ENCODE results near the gene CELF3.

Gene CELF3

DNA sequence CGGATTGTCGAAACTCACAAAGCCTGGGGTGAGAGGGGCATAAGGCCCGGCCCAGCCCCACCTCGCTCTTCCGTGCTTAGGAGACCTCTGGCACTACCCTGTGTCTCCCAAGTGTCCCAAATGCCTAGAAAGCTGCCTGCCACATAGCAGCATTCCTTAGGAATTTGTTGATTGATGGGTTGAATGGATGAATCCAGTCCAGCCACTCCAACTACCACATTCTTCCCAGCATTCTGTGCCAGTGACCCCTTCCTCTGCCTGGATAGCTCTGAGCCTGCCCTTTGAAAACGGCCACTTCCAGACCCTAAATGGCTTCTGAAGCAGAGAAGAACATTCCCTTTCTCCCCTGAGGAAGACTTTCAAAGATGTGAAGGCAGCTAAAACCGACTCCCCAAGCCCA is 11.5 kb downstream of the CELF3 start:
- Histone ChIP-seq H4K20me1 (ENCODE audit: insufficient read depth, low read length) (0 out of 2 replicates have a peak, but pooled peaks cover 8% of the 10 kb centered on the region), H3K27me3 (ENCODE audit: low read depth, low read length) (no peaks in the 10 kb centered on the region), H3K4me1 (ENCODE audit: low read length) (peaks cover 10% of the 10 kb centered on the region), H3K27ac (ENCODE audit: low read length) (no peak overlapping the region), H3K4me3 (ENCODE audit: low read length) (no peak overlapping the region), H2AFZ (ENCODE audit: low read depth, low read length) (no peak overlapping the region), H3K9me3 (ENCODE audit: insufficient read depth, low read length) (no peaks in the 10 kb centered on the region), H3K79me2 (ENCODE audit: low read length) (no peaks in the 10 kb centered on the region), H3K9ac (ENCODE audit: low read length) (no peak overlapping the region), H3K36me3 (replicated peaks; ENCODE audit: low read depth, low read length) (peaks cover 10% of the 10 kb centered on the region), H3K4me2 (ENCODE audit: low read length) (no peak overlapping the region)
- TF ChIP-seq, protein P1, sequence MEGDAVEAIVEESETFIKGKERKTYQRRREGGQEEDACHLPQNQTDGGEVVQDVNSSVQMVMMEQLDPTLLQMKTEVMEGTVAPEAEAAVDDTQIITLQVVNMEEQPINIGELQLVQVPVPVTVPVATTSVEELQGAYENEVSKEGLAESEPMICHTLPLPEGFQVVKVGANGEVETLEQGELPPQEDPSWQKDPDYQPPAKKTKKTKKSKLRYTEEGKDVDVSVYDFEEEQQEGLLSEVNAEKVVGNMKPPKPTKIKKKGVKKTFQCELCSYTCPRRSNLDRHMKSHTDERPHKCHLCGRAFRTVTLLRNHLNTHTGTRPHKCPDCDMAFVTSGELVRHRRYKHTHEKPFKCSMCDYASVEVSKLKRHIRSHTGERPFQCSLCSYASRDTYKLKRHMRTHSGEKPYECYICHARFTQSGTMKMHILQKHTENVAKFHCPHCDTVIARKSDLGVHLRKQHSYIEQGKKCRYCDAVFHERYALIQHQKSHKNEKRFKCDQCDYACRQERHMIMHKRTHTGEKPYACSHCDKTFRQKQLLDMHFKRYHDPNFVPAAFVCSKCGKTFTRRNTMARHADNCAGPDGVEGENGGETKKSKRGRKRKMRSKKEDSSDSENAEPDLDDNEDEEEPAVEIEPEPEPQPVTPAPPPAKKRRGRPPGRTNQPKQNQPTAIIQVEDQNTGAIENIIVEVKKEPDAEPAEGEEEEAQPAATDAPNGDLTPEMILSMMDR (IDR thresholded peaks at IDR 0.05; ENCODE audit: low read depth, low read length) = no peak
- TF ChIP-seq EZH2phosphoT487 (IDR thresholded peaks at IDR 0.05; ENCODE audit: low read depth) = no peak

DNA sequence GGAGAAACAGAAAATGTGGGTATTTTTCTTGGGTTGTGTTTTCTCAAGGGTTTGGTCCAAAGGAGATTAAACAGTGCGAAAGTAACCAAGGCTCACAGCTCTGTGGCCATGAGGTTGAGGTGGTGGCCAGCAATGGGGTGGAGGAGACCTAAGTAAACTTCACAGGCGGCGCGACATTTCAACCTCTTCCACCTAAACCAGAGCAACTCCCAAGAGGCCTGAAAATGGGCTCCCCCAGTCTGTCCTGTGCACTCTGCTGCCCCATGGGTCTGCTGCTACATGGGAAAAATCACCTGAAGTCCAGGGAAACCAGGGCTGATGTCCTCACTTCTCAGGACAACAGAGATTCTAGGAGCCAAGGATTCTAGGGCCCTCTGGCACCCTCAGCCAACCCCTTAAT is 12.4 kb downstream of the CELF3 start:
- no peak overlapping the region for H3K9ac ChIP-seq (ENCODE audit: low read length)
- TF ChIP-seq, protein P1 (IDR thresholded peaks at IDR 0.05; ENCODE audit: low read depth, low read length) = no peak
- TF ChIP-seq EZH2phosphoT487 (IDR thresholded peaks at IDR 0.05; ENCODE audit: low read depth) = no peak
- H3K4me1 ChIP-seq (ENCODE audit: low read length) = peaks cover 12% of the 10 kb centered on the region

DNA sequence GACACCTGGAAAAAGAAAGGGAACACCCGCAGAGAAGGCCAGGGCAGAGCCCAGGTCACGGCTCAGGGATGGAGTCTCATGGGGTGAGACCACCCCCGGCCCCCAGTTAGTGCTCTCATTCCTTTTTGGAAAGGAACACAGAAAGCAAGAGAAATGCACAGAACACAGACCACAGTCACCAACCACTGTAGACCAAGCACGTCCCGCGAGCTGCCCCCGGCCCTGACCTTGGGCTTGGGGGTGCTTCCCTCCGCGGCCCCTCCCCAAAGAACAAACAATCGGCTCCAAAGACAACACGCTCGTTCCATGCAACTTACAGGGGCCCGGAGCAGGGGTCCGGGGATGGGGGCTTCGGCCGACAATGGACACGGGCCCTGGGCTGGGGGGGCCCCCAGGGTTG is 12.8 kb downstream of the CELF3 start:
- H3K4me1 ChIP-seq (ENCODE audit: low read length) = peaks cover 12% of the 10 kb centered on the region
- 0 out of 2 replicates have a peak, but pooled peaks cover 10% of the 10 kb centered on the region for H4K20me1 ChIP-seq (ENCODE audit: insufficient read depth, low read length)
- no peaks in the 10 kb centered on the region for H3K9me3 ChIP-seq (ENCODE audit: insufficient read depth, low read length)
- H3K27me3 ChIP-seq (ENCODE audit: low read depth, low read length) = no peaks in the 10 kb centered on the region
- H3K4me2 ChIP-seq (ENCODE audit: low read length) = no peak overlapping the region
- no peak overlapping the region for H3K27ac ChIP-seq (ENCODE audit: low read length)
- H3K9ac ChIP-seq (ENCODE audit: low read length) = no peak overlapping the region
- H3K4me3 ChIP-seq (ENCODE audit: low read length) = no peak overlapping the region
- TF ChIP-seq, protein P1 (IDR thresholded peaks at IDR 0.05; ENCODE audit: low read depth, low read length) = no peak
- no peak for TF ChIP-seq EZH2phosphoT487 (IDR thresholded peaks at IDR 0.05; ENCODE audit: low read depth)
- no peaks in the 10 kb centered on the region for H3K79me2 ChIP-seq (ENCODE audit: low read length)
- no peak overlapping the region for H2AFZ ChIP-seq (ENCODE audit: low read depth, low read length)
- peaks cover 17% of the 10 kb centered on the region for H3K36me3 ChIP-seq (replicated peaks; ENCODE audit: low read depth, low read length)

More for the DNA sequence above, 12.4 kb downstream of the CELF3 start:
- Histone ChIP-seq H3K9me3 (ENCODE audit: insufficient read depth, low read length) (no peaks in the 10 kb centered on the region), H4K20me1 (ENCODE audit: insufficient read depth, low read length) (0 out of 2 replicates have a peak, but pooled peaks cover 10% of the 10 kb centered on the region), H3K79me2 (ENCODE audit: low read length) (no peaks in the 10 kb centered on the region), H3K27ac (ENCODE audit: low read length) (no peak overlapping the region), H3K4me2 (ENCODE audit: low read length) (no peak overlapping the region), H3K36me3 (replicated peaks; ENCODE audit: low read depth, low read length) (peaks cover 13% of the 10 kb centered on the region), H3K4me3 (ENCODE audit: low read length) (no peak overlapping the region), H3K27me3 (ENCODE audit: low read depth, low read length) (no peaks in the 10 kb centered on the region), H2AFZ (ENCODE audit: low read depth, low read length) (no peak overlapping the region)

DNA sequence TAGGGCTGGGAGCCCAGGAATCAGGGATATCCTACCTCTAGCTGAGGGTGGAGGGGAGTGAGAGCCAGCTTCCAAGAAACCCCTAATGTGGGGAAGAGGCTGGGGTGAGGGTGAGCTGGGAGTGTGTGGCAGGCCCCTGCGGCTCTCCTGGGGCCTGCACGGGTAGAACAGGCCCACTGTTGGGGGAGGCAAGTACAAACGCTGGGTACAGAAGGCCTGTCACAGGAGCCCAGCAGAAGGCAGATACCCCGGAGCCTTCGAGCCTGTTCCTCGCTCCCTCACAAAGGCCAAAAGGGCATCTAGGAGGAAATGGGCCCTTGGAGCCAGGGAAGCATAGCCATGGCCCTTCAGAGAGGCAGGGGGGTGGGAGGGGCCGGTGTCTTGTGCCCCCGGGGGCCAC is 13.7 kb downstream of the CELF3 start:
- Histone ChIP-seq H3K27me3 (ENCODE audit: low read depth, low read length) (no peaks in the 10 kb centered on the region), H3K4me1 (ENCODE audit: low read length) (peaks cover 12% of the 10 kb centered on the region), H3K9me3 (ENCODE audit: insufficient read depth, low read length) (no peaks in the 10 kb centered on the region), H3K9ac (ENCODE audit: low read length) (no peak overlapping the region), H3K79me2 (ENCODE audit: low read length) (no peaks in the 10 kb centered on the region), H3K4me2 (ENCODE audit: low read length) (no peak overlapping the region), H2AFZ (ENCODE audit: low read depth, low read length) (no peak overlapping the region), H4K20me1 (ENCODE audit: insufficient read depth, low read length) (0 out of 2 replicates have a peak, but pooled peaks cover 10% of the 10 kb centered on the region), H3K4me3 (ENCODE audit: low read length) (no peak overlapping the region), H3K36me3 (replicated peaks; ENCODE audit: low read depth, low read length) (peaks cover 17% of the 10 kb centered on the region), H3K27ac (ENCODE audit: low read length) (no peak overlapping the region)
- no peak for TF ChIP-seq EZH2phosphoT487 (IDR thresholded peaks at IDR 0.05; ENCODE audit: low read depth)
- TF ChIP-seq, protein P1 (IDR thresholded peaks at IDR 0.05; ENCODE audit: low read depth, low read length) = no peak

Measured in OCI-LY3 (cell line).